Neuronal stem cell (in vitro differentiated cells): ENCODE data around the gene ZNF488.

Source experiments
- DNase-seq: peaks from one replicate; pipeline ENCODE4 v3.0.0-alpha.2; 2013; ENCODE audit warnings: low spot score
- H2AFZ ChIP-seq: one replicate; pipeline ENCODE4 v1.6.1; 2013; ENCODE audit warnings: mild to moderate bottlenecking, low read length, inconsistent platforms
- H2AK5ac ChIP-seq: 2 replicates; pipeline ENCODE4 v1.6.1; 2013; ENCODE audit warnings: low read depth, mild to moderate bottlenecking, inconsistent platforms, low read length, moderate library complexity, mixed read lengths
- H2BK120ac ChIP-seq: 2 replicates; pipeline ENCODE4 v1.6.1; 2013; ENCODE audit warnings: low read depth, mild to moderate bottlenecking, inconsistent platforms, low read length, moderate library complexity, mixed read lengths
- H2BK12ac ChIP-seq: one replicate; pipeline ENCODE4 v1.6.1; 2013; ENCODE audit warnings: low read length, inconsistent platforms
- H2BK15ac ChIP-seq: 2 replicates; pipeline ENCODE4 v1.6.1; 2013; ENCODE audit warnings: mild to moderate bottlenecking, low read length, inconsistent platforms, mixed read lengths
- H2BK5ac ChIP-seq: one replicate; pipeline ENCODE4 v1.6.1; 2013; ENCODE audit warnings: inconsistent platforms, mild to moderate bottlenecking, low read length, moderate library complexity
- H3K14ac ChIP-seq: one replicate; pipeline ENCODE4 v1.6.1; 2013; ENCODE audit warnings: low read length, inconsistent platforms
- H3K18ac ChIP-seq: 2 replicates; pipeline ENCODE4 v1.6.1; 2013; ENCODE audit warnings: low read length, inconsistent platforms
- H3K23ac ChIP-seq: 2 replicates; pipeline ENCODE4 v1.6.1; 2013; ENCODE audit warnings: low read depth, mild to moderate bottlenecking, mixed read lengths, low read length, inconsistent platforms; ENCODE audit not compliant: poor library complexity
- H3K27ac ChIP-seq: replicated peaks from 3 replicates; pipeline ENCODE4 v1.5.1; 2013; ENCODE audit warnings: low read length, inconsistent platforms
- H3K27me3 ChIP-seq, 3 experiments: 2 replicates each; pipeline ENCODE4 v1.6.1; 2013; ENCODE audit warnings: low read length in 3 of 3, mild to moderate bottlenecking in 2 of 3, inconsistent platforms in 1 of 3, low read depth in 1 of 3, mixed read lengths in 1 of 3, moderate library complexity in 1 of 3; ENCODE audit not compliant: control insufficient read depth in 3 of 3, insufficient read depth in 3 of 3
- H3K36me3 ChIP-seq, 2 donors: replicated peaks in 1 of 2; 2 replicates each; pipeline ENCODE4 v1.6.1; 2013; ENCODE audit warnings: low read length in 2 of 2; ENCODE audit not compliant: control insufficient read depth in 2 of 2, insufficient read depth in 2 of 2
- H3K4ac ChIP-seq: 2 replicates; pipeline ENCODE4 v1.6.1; 2013; ENCODE audit warnings: inconsistent platforms, mild to moderate bottlenecking, low read length, moderate library complexity
- H3K4me1 ChIP-seq, 2 donors: 1 replicate in 1 of 2; 2 replicates in 1 of 2; pipeline ENCODE4 v1.6.1; 2013; ENCODE audit warnings: low read length in 2 of 2, low read depth in 1 of 2; ENCODE audit not compliant: control insufficient read depth in 2 of 2, insufficient read depth in 1 of 2
- H3K4me2 ChIP-seq: one replicate; pipeline ENCODE4 v1.6.1; 2013; ENCODE audit warnings: mild to moderate bottlenecking, low read length, inconsistent platforms; ENCODE audit not compliant: insufficient read depth, poor library complexity, severe bottlenecking
- H3K4me3 ChIP-seq, 2 donors: 2 replicates each; pipeline ENCODE4 v1.5.1; 2013; ENCODE audit warnings: low read length in 2 of 2, mild to moderate bottlenecking in 2 of 2, inconsistent platforms in 1 of 2, moderate library complexity in 1 of 2
- H3K79me1 ChIP-seq: one replicate; pipeline ENCODE4 v1.6.1; 2013; ENCODE audit warnings: low read depth, mild to moderate bottlenecking, inconsistent platforms, low read length, moderate library complexity
- H3K9ac ChIP-seq: one replicate; pipeline ENCODE4 v1.6.1; 2013; ENCODE audit warnings: mild to moderate bottlenecking, low read depth, low read length, inconsistent platforms; ENCODE audit not compliant: poor library complexity
- H3K9me3 ChIP-seq, 2 donors: replicated peaks in 1 of 2; 2 replicates each; pipeline versions ENCODE3 to v1.6.1; 2013; ENCODE audit warnings: low read length in 2 of 2, mild to moderate bottlenecking in 2 of 2, inconsistent platforms in 1 of 2, low read depth in 1 of 2, mixed read lengths in 1 of 2, moderate library complexity in 1 of 2; ENCODE audit not compliant: control insufficient read depth in 2 of 2, insufficient read depth in 1 of 2
- H4K8ac ChIP-seq: one replicate; pipeline ENCODE4 v1.6.1; 2013; ENCODE audit warnings: low read depth, mild to moderate bottlenecking, inconsistent platforms, low read length, moderate library complexity
- H4K91ac ChIP-seq: one replicate; pipeline ENCODE4 v1.6.1; 2013; ENCODE audit warnings: low read length, low read depth, mild to moderate bottlenecking, inconsistent platforms; ENCODE audit not compliant: poor library complexity
- WGBS, 2 donors: extraction: QIAGEN DNeasy Blood & Tissue Kit; methylation state at CpG; one replicate each; pipeline ENCODE4 v1.1.7; 2013; ENCODE audit warnings: missing lambda C conversion rate in 2 of 2, mixed read lengths in 1 of 2; ENCODE audit not compliant: insufficient read length in 2 of 2, insufficient replicate concordance in 1 of 2; ENCODE audit errors: extremely low coverage in 2 of 2; 5-methylcytosine and 5-hydroxymethylcytosine counted together

Gene ZNF488

GRCh38 chr10:47320812-47321211 is 63.3 kb downstream of the ZNF488 start:
- H4K91ac ChIP-seq = no peak overlapping the region
- peaks cover 0 to 4% of the 10 kb centered on the region in 2 donors for H3K4me1 ChIP-seq
- no peak overlapping the region for H2AFZ ChIP-seq
- no peaks in the 10 kb centered on the region for H3K9me3 ChIP-seq
- no peaks in the 10 kb centered on the region for H3K36me3 ChIP-seq
- no peak overlapping the region for H3K23ac ChIP-seq
- H3K9ac ChIP-seq = no peak overlapping the region
- H3K4me3 ChIP-seq = no peak overlapping the region
- H2BK5ac ChIP-seq = no peak overlapping the region
- no peak overlapping the region for H2AK5ac ChIP-seq
- H4K8ac ChIP-seq = no peak overlapping the region
- no peaks in the 10 kb centered on the region for H3K27me3 ChIP-seq
- no peak overlapping the region for H3K4ac ChIP-seq
- no peaks in the 10 kb centered on the region for H3K79me1 ChIP-seq
- no peak overlapping the region for H3K4me2 ChIP-seq
- H3K27ac ChIP-seq = no peak overlapping the region
- H2BK12ac ChIP-seq = no peak overlapping the region
- H3K14ac ChIP-seq = no peak overlapping the region
- H2BK15ac ChIP-seq = no peak overlapping the region
- H3K18ac ChIP-seq = no peak overlapping the region
- WGBS, 2 donors = no CpG with 5 or more reads among the region's 6 CpGs
- no peak for DNase-seq
- H2BK120ac ChIP-seq = no peak overlapping the region

- Histone ChIP-seq H3K9me3 (no peaks in the 10 kb centered on the region), H3K27me3 (no peaks in the 10 kb centered on the region), H2AFZ (no peak overlapping the region), H2BK120ac (no peak overlapping the region), H3K4me2 (no peak overlapping the region), H4K91ac (no peak overlapping the region), H3K18ac (no peak overlapping the region), H3K27ac (no peak overlapping the region), H3K23ac (no peak overlapping the region), H2BK12ac (no peak overlapping the region), H3K4ac (no peak overlapping the region), H3K4me3 (no peak overlapping the region), H3K9ac (no peak overlapping the region), H3K79me1 (no peaks in the 10 kb centered on the region), H2BK5ac (no peak overlapping the region), H3K36me3 (no peaks in the 10 kb centered on the region), H3K14ac (no peak overlapping the region), H4K8ac (no peak overlapping the region), H2BK15ac (no peak overlapping the region), H3K4me1 (peaks cover 0 to 4% of the 10 kb centered on the region in 2 donors), H2AK5ac (no peak overlapping the region)
- no CpG with 5 or more reads among the region's 8 CpGs for WGBS, 2 donors
- no peak for DNase-seq
These were observed 64.3 kb downstream of the ZNF488 start for GRCh38 chr10:47319784-47320183.

GRCh38 chr10:47318706-47319105 is 65.4 kb downstream of the ZNF488 start:
- H3K4me3 ChIP-seq = no peak overlapping the region
- no peak overlapping the region for H2AFZ ChIP-seq
- no peak for DNase-seq
- H3K36me3 ChIP-seq = no peaks in the 10 kb centered on the region
- H3K9me3 ChIP-seq = no peaks in the 10 kb centered on the region
- H3K23ac ChIP-seq = no peak overlapping the region
- H2AK5ac ChIP-seq = no peak overlapping the region
- no peak overlapping the region for H4K91ac ChIP-seq
- H3K27me3 ChIP-seq = no peaks in the 10 kb centered on the region
- H3K4me2 ChIP-seq = no peak overlapping the region
- no peak overlapping the region for H3K14ac ChIP-seq
- H2BK12ac ChIP-seq = no peak overlapping the region
- H3K27ac ChIP-seq = no peak overlapping the region
- H3K18ac ChIP-seq = no peak overlapping the region
- WGBS, 2 donors = no CpG with 5 or more reads among the region's 9 CpGs
- no peak overlapping the region for H3K9ac ChIP-seq
- H4K8ac ChIP-seq = no peak overlapping the region
- H2BK15ac ChIP-seq = no peak overlapping the region
- H2BK120ac ChIP-seq = no peak overlapping the region
- no peak overlapping the region for H2BK5ac ChIP-seq
- no peaks in the 10 kb centered on the region for H3K79me1 ChIP-seq
- H3K4me1 ChIP-seq = peaks cover 0 to 4% of the 10 kb centered on the region in 2 donors
- no peak overlapping the region for H3K4ac ChIP-seq

GRCh38 chr10:47317251-47317650 is 66.8 kb downstream of the ZNF488 start:
- H2BK12ac ChIP-seq = no peak overlapping the region
- H2BK5ac ChIP-seq = no peak overlapping the region
- H2AK5ac ChIP-seq = no peak overlapping the region
- H2BK15ac ChIP-seq = no peak overlapping the region
- H4K8ac ChIP-seq = no peak overlapping the region
- peak overlapping the region; percentile 49 for H2BK120ac ChIP-seq
- no peak overlapping the region for H4K91ac ChIP-seq
- H3K9ac ChIP-seq = peak overlapping the region; percentile 9
- H3K4me1 ChIP-seq = peaks cover 0 to 4% of the 10 kb centered on the region in 2 donors
- no peak overlapping the region for H3K27ac ChIP-seq
- H3K14ac ChIP-seq = peak overlapping the region; percentile 10
- no peak for DNase-seq
- no CpG with 5 or more reads among the region's 4 CpGs for WGBS, 2 donors
- H3K9me3 ChIP-seq = no peaks in the 10 kb centered on the region
- H3K18ac ChIP-seq = no peak overlapping the region
- H3K27me3 ChIP-seq = no peaks in the 10 kb centered on the region
- H3K4me2 ChIP-seq = no peak overlapping the region
- no peaks in the 10 kb centered on the region for H3K79me1 ChIP-seq
- H3K36me3 ChIP-seq = no peaks in the 10 kb centered on the region
- no peak overlapping the region for H3K23ac ChIP-seq
- no peak overlapping the region for H3K4ac ChIP-seq
- H3K4me3 ChIP-seq = no peak overlapping the region
- H2AFZ ChIP-seq = no peak overlapping the region
